A549 (cell line): ENCODE measurements around the gene GRAMD1A.
"Not testable (repeated sequence)": the region's sequence is repeated elsewhere in the genome, so short reads cannot be mapped to it uniquely, and the experiment has no call there.

Experiments used
- RCOR1 ChIP-seq: fragments of 150-350 bp; IDR thresholded peaks from 2 replicates; pipeline ENCODE4 v1.6.1; 2014; ENCODE audit warnings: antibody characterized with exemption, low read length, low read depth
- TF ChIP-seq, protein P1 (sequence below): fragments of >200 bp; sonication (Bioruptor Twin); formaldehyde crosslinking; IDR thresholded peaks from 3 replicates; pipeline ENCODE4 v1.5.1; 2016

DNA sequence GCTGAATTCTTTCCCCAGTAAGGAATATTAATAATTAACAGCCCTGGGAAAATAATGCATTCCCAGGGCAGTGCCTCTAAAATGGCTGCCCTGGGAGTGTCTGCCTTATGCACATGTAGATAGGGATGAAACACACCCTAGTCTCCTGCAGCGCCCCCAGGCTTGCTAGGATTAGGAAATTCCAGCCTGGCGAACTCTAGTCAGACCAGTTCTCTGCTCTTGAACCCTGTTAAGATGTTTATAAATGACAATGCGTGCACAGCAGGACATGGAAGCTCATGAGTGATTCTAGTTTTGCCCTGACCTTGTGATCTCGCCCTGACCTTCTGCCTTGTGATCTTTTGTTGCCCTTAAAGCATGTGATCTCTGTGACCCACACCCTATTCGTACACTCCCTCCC is 34.6 kb upstream of the GRAMD1A start:
- not testable (repeated sequence) for TF ChIP-seq RCOR1
- TF ChIP-seq, protein P1, sequence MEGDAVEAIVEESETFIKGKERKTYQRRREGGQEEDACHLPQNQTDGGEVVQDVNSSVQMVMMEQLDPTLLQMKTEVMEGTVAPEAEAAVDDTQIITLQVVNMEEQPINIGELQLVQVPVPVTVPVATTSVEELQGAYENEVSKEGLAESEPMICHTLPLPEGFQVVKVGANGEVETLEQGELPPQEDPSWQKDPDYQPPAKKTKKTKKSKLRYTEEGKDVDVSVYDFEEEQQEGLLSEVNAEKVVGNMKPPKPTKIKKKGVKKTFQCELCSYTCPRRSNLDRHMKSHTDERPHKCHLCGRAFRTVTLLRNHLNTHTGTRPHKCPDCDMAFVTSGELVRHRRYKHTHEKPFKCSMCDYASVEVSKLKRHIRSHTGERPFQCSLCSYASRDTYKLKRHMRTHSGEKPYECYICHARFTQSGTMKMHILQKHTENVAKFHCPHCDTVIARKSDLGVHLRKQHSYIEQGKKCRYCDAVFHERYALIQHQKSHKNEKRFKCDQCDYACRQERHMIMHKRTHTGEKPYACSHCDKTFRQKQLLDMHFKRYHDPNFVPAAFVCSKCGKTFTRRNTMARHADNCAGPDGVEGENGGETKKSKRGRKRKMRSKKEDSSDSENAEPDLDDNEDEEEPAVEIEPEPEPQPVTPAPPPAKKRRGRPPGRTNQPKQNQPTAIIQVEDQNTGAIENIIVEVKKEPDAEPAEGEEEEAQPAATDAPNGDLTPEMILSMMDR = not testable (repeated sequence)
